GM19438 (cell line): ENCODE results near the gene SEL1L2.

Experiments used
- ATAC-seq: cut with Tn5 transposase; IDR thresholded peaks from one replicate; pipeline ENCODE4 v1.9.1; 2021; ENCODE audit warnings: low read depth; ENCODE audit not compliant: unreplicated experiment

Gene SEL1L2

GRCh38 chr20:13824459-13824858 is 166.0 kb downstream of the SEL1L2 start:
- no peak for ATAC-seq

GRCh38 chr20:13822459-13822858 is 168.0 kb downstream of the SEL1L2 start:
- ATAC-seq, result no peak

- no peak for ATAC-seq
These were observed 168.5 kb downstream of the SEL1L2 start for GRCh38 chr20:13821876-13822275.

GRCh38 chr20:13819885-13820645 is 170.3 kb downstream of the SEL1L2 start:
- peak; percentile 72 for ATAC-seq

- ATAC-seq, result no peak
These were observed 173.1 kb downstream of the SEL1L2 start for GRCh38 chr20:13817342-13817741.

GRCh38 chr20:13816757-13817156 is 173.7 kb downstream of the SEL1L2 start:
- no peak for ATAC-seq

GRCh38 chr20:13814672-13815071 is 175.7 kb downstream of the SEL1L2 start:
- ATAC-seq, result no peak

GRCh38 chr20:13813910-13814309 is 176.5 kb downstream of the SEL1L2 start:
- no peak for ATAC-seq

- ATAC-seq, result no peak
These were observed 180.0 kb downstream of the SEL1L2 start for GRCh38 chr20:13810446-13810845.

- ATAC-seq, result no peak
These were observed 180.6 kb downstream of the SEL1L2 start for GRCh38 chr20:13809855-13810254.

- no peak for ATAC-seq
These were observed 181.0 kb downstream of the SEL1L2 start for GRCh38 chr20:13809373-13809772.

GRCh38 chr20:13800728-13801134 is 189.7 kb downstream of the SEL1L2 start:
- ATAC-seq, result no peak

GRCh38 chr20:13799974-13800373 is 190.4 kb downstream of the SEL1L2 start:
- no peak for ATAC-seq
